SK-N-SH (cell line): Measurements from ENCODE around the gene GRM6. TPM values are rescaled to one million over a fixed set of nuclear protein-coding genes. Genes with fewer than 3 reads are reported as not detected.

ENCODE experiments used
- CTCF ChIA-PET: fragments of 300-600, 350-600 bp; formaldehyde crosslinking; extraction: SDS; loops from one replicate; lab custom pipeline; 2021; lab: Yijun Ruan, JAX
- POLR2A ChIA-PET: fragments of 350-600 bp; sonication (Branson Sonifier 250); formaldehyde crosslinking; extraction: SDS; loops from one replicate; lab custom pipeline; 2020; ENCODE audit warnings: antibody characterized with exemption, inconsistent platforms; lab: Yijun Ruan, JAX
- DNase-seq: peaks from one replicate; pipeline ENCODE4 v3.0.0; 2012
- H2AFZ ChIP-seq: fragments of 200-600 bp; sonication (generic); 2 replicates; pipeline ENCODE4 v1.8.1; 2016; ENCODE audit warnings: antibody characterized with exemption, mild to moderate bottlenecking, low read depth
- H3F3A ChIP-seq: fragments of 200-600 bp; sonication (generic); replicated peaks from 2 replicates; pipeline ENCODE3; 2016; ENCODE audit warnings: antibody characterized with exemption, mild to moderate bottlenecking; ENCODE audit not compliant: insufficient read depth
- H3K27ac ChIP-seq, 2 experiments: fragments of 200-500 bp in 1 of 2; fragments of 200-600 bp in 1 of 2; sonication (Bioruptor generic) in 1 of 2; sonication (generic), shearing (Covaris generic) in 1 of 2; 2 replicates each; pipeline versions ENCODE4 v1.5.1 to v1.6.1; 2014 to 2016; ENCODE audit warnings: low read depth in 2 of 2, inconsistent platforms in 1 of 2, low read length in 1 of 2, mild to moderate bottlenecking in 1 of 2, mixed read lengths in 1 of 2
- H3K27me3 ChIP-seq: fragments of 200-600 bp; sonication (generic), shearing (Covaris generic); 2 replicates; pipeline ENCODE4 v1.6.1; 2016; ENCODE audit warnings: mixed run types; ENCODE audit not compliant: insufficient read depth
- H3K36me3 ChIP-seq, 2 experiments: fragments of 200-500 bp in 1 of 2; fragments of 200-600 bp in 1 of 2; sonication (Bioruptor generic) in 1 of 2; sonication (generic) in 1 of 2; replicated peaks in 1 of 2; 2 replicates each; pipeline versions ENCODE3 to v1.5.1; 2014 to 2016; ENCODE audit warnings: low read length in 1 of 2, mild to moderate bottlenecking in 1 of 2; ENCODE audit not compliant: insufficient read depth in 2 of 2, control insufficient read depth in 1 of 2
- H3K4me1 ChIP-seq, 2 experiments: fragments of 200-500 bp in 1 of 2; fragments of 200-600 bp in 1 of 2; sonication (Bioruptor generic) in 1 of 2; sonication (generic), shearing (Covaris generic) in 1 of 2; 2 replicates each; pipeline versions ENCODE4 v1.5.1 to v1.6.1; 2014 to 2016; ENCODE audit warnings: low read depth in 1 of 2, low read length in 1 of 2, mixed run types in 1 of 2; ENCODE audit not compliant: insufficient read depth in 2 of 2, control insufficient read depth in 1 of 2
- H3K4me2 ChIP-seq: fragments of 200-600 bp; sonication (generic), shearing (Covaris generic); 2 replicates; pipeline ENCODE4 v1.6.1; 2017; ENCODE audit warnings: mixed run types
- H3K4me3 ChIP-seq, 2 experiments: fragments of 200-500 bp in 1 of 2; fragments of 200-600 bp in 1 of 2; sonication (Bioruptor generic) in 1 of 2; sonication (generic), shearing (Covaris generic) in 1 of 2; 2 replicates each; pipeline versions ENCODE4 v1.5.1 to v1.8.1; 2014 to 2016; ENCODE audit warnings: low read depth in 2 of 2, inconsistent platforms in 1 of 2, low read length in 1 of 2, mild to moderate bottlenecking in 1 of 2, mixed read lengths in 1 of 2, moderate library complexity in 1 of 2
- H3K79me2 ChIP-seq: fragments of 200-600 bp; sonication (generic); 2 replicates; pipeline ENCODE4 v1.8.1; 2017; ENCODE audit warnings: mild to moderate bottlenecking; ENCODE audit not compliant: insufficient read depth
- H3K9ac ChIP-seq: fragments of 200-600 bp; sonication (generic); 2 replicates; pipeline ENCODE4 v1.6.1; 2017; ENCODE audit warnings: mixed run types
- H3K9me2 ChIP-seq: fragments of 200-600 bp; sonication (generic); 2 replicates; pipeline ENCODE4 v1.6.1; 2017; ENCODE audit warnings: mixed run types
- H3K9me3 ChIP-seq: fragments of 200-600 bp; sonication (generic); 2 replicates; pipeline ENCODE4 v1.6.1; 2017; ENCODE audit warnings: mixed run types, mild to moderate bottlenecking, moderate library complexity
- H4K20me1 ChIP-seq: fragments of 200-600 bp; sonication (generic); 2 replicates; pipeline ENCODE4 v1.6.1; 2017; ENCODE audit warnings: mild to moderate bottlenecking, mixed run types; ENCODE audit not compliant: insufficient read depth
- CTCF ChIP-seq: fragments of 200-600 bp; sonication (generic); IDR thresholded peaks from 2 replicates; pipeline ENCODE4 v1.6.1; 2017; ENCODE audit warnings: antibody characterized with exemption, mild to moderate bottlenecking, moderate library complexity
- ELF1 ChIP-seq: IDR thresholded peaks from 2 replicates; pipeline ENCODE4 v1.4.0; 2012
- EP300 ChIP-seq, 2 experiments: IDR thresholded peaks; 2 replicates each; pipeline versions ENCODE4 v1.4.0 to v1.6.1; 2012; ENCODE audit warnings: borderline replicate concordance in 1 of 2, low read depth in 1 of 2, low read length in 1 of 2
- EZH2phosphoT487 ChIP-seq: fragments of 200-600 bp; sonication (generic); IDR thresholded peaks from 2 replicates; pipeline ENCODE4 v1.6.1; 2017; ENCODE audit warnings: low read depth, mixed run types, mild to moderate bottlenecking, antibody characterized with exemption, moderate library complexity, borderline replicate concordance
- FOSL2 ChIP-seq: IDR thresholded peaks from 2 replicates; pipeline ENCODE4 v1.4.0; 2012; ENCODE audit warnings: low read depth, mild to moderate bottlenecking, moderate library complexity, borderline replicate concordance
- FOXJ3 ChIP-seq: sonication (generic); formaldehyde crosslinking; IDR thresholded peaks from 2 replicates; pipeline ENCODE4 v1.5.1; 2020; ENCODE audit warnings: mild to moderate bottlenecking, missing genetic modification reagents
- FOXM1 ChIP-seq: IDR thresholded peaks from 2 replicates; pipeline ENCODE4 v1.4.0; 2012; ENCODE audit warnings: low read depth, mild to moderate bottlenecking
- GABPA ChIP-seq: IDR thresholded peaks from 2 replicates; pipeline ENCODE4 v1.4.0; 2012; ENCODE audit warnings: low read depth, mild to moderate bottlenecking
- GATA2 ChIP-seq: sonication (generic); formaldehyde crosslinking; IDR thresholded peaks from 2 replicates; pipeline ENCODE4 v1.5.0; 2020; ENCODE audit warnings: mild to moderate bottlenecking, missing genetic modification reagents
- MXI1 ChIP-seq: IDR thresholded peaks from 2 replicates; pipeline ENCODE4 v1.6.1; 2012; ENCODE audit warnings: mild to moderate bottlenecking, low read depth, low read length, improper control_type of control experiment
- NFIC ChIP-seq: IDR thresholded peaks from 2 replicates; pipeline ENCODE4 v1.4.0; 2012; ENCODE audit warnings: borderline replicate concordance
- NRF1 ChIP-seq: IDR thresholded peaks from 2 replicates; pipeline ENCODE4 v1.6.1; 2012; ENCODE audit warnings: low read depth, mild to moderate bottlenecking, low read length
- POLR2AphosphoS5 ChIP-seq: IDR thresholded peaks from 2 replicates; pipeline ENCODE4 v1.6.1; 2012; ENCODE audit warnings: low read depth, low read length
- SMC3 ChIP-seq: IDR thresholded peaks from 2 replicates; pipeline ENCODE4 v1.6.1; 2012; ENCODE audit warnings: low read depth, low read length, improper control_type of control experiment
- TAF1 ChIP-seq: IDR thresholded peaks from 2 replicates; pipeline ENCODE4 v1.6.1; 2012; ENCODE audit warnings: low read depth, mild to moderate bottlenecking, low read length, moderate library complexity, borderline replicate concordance
- YY1 ChIP-seq: IDR thresholded peaks from 2 replicates; pipeline ENCODE4 v1.4.0; 2012; ENCODE audit warnings: low read depth, mild to moderate bottlenecking
- ZBTB33 ChIP-seq: IDR thresholded peaks from 2 replicates; pipeline ENCODE4 v1.4.0; 2012; ENCODE audit warnings: low read depth, borderline replicate concordance
- WGBS: methylation state at CpG from one replicate; pipeline ENCODE4 v1.1.6; 2017; ENCODE audit warnings: low lambda C conversion rate; 5-methylcytosine and 5-hydroxymethylcytosine counted together
- polyA plus RNA-seq, 3 experiments: library from polyadenylated mRNA; depleted of rRNA; stranded (reverse); fragments of >200 nt; gene quantifications; 2 replicates each; pipeline ENCODE4 v1.2.3, GENCODE V29; 2012

Gene GRM6
- polyA plus RNA-seq, 1 of the 3 experiments (the other 2 are of a cell fraction) = not detected

GRCh38 chr5:178993236-178993765 is 1.8 kb downstream of the GRM6 start (continued):
- no peak for TF ChIP-seq ZBTB33
- no peak for TF ChIP-seq GABPA
- TF ChIP-seq ELF1 = no peak
- no peak for TF ChIP-seq CTCF
- TF ChIP-seq YY1 = no peak
- no peak for TF ChIP-seq NFIC
- no peak for TF ChIP-seq EZH2phosphoT487

GRCh38 chr5:178992291-178992895 is 2.7 kb downstream of the GRM6 start:
- WGBS = 9% methylated on average over 6 of the region's 9 CpGs
- no peak overlapping the region for H2AFZ ChIP-seq
- no peak overlapping the region for H3K27ac ChIP-seq
- no peak overlapping the region for H3K9ac ChIP-seq
- H3K4me1 ChIP-seq = no peaks in the 10 kb centered on the region; a peak in 1 of 4 replicates
- H3K9me2 ChIP-seq = no peaks in the 10 kb centered on the region
- H4K20me1 ChIP-seq = no peaks in the 10 kb centered on the region
- no peak for TF ChIP-seq ZBTB33
- TF ChIP-seq FOXJ3 (CRISPR knock-in tag) = no peak
- TF ChIP-seq EZH2phosphoT487 = no peak
- no peak for TF ChIP-seq GABPA
- no peak for TF ChIP-seq NRF1
- no peak for TF ChIP-seq MXI1
- TF ChIP-seq EP300 (IDR thresholded peaks at IDR 0.05; ENCODE audit: borderline replicate concordance in 1 of 2, low read depth in 1 of 2, low read length in 1 of 2) = no peak
- no peak for TF ChIP-seq TAF1
- TF ChIP-seq FOSL2 = no peak
- TF ChIP-seq POLR2AphosphoS5 = no peak
- no peak for TF ChIP-seq FOXM1
- TF ChIP-seq SMC3 = no peak
- no peak for TF ChIP-seq GATA2 (CRISPR knock-in tag)
- H3F3A ChIP-seq = no peaks in the 10 kb centered on the region
- DNase-seq = no peak
- no peak overlapping the region for H3K4me2 ChIP-seq
- no peaks in the 10 kb centered on the region for H3K9me3 ChIP-seq
- POLR2A ChIA-PET = no interaction called here
- no peaks in the 10 kb centered on the region for H3K27me3 ChIP-seq
- no peak overlapping the region for H3K4me3 ChIP-seq
- H3K79me2 ChIP-seq = no peaks in the 10 kb centered on the region
- CTCF ChIA-PET = no interaction called here
- H3K36me3 ChIP-seq = no peaks in the 10 kb centered on the region
